HepG2 (cell line): ENCODE data around the gene UPB1. TPM values are rescaled to one million over a fixed set of nuclear protein-coding genes. Genes with fewer than 3 reads are reported as not detected.
A peak's percentile ranks its signal among the peaks of the same experiment; 100 is the strongest.

Experiments used
- CEBPG ChIP-seq: IDR thresholded peaks from 2 replicates; pipeline ENCODE4 v1.6.1; 2016
- CHD4 ChIP-seq: fragments of 200-600 bp; sonication (generic); IDR thresholded peaks from 2 replicates; pipeline ENCODE4 v1.7.0; 2017; ENCODE audit warnings: mild to moderate bottlenecking, low read length, borderline replicate concordance
- DPF2 ChIP-seq: sonication (generic); formaldehyde crosslinking; IDR thresholded peaks from 2 replicates; pipeline ENCODE4 v1.4.0; 2020; ENCODE audit warnings: mild to moderate bottlenecking, low read depth, missing genetic modification reagents, borderline replicate concordance
- FOXC1 ChIP-seq: sonication (generic); formaldehyde crosslinking; IDR thresholded peaks from 2 replicates; pipeline ENCODE4 v1.8.0; 2022; ENCODE audit warnings: mild to moderate bottlenecking, missing genetic modification reagents, borderline replicate concordance
- PCBP1 ChIP-seq: fragments of 200-400 bp; formaldehyde crosslinking; IDR thresholded peaks from 2 replicates; pipeline ENCODE4 v1.6.1; 2017; ENCODE audit warnings: mild to moderate bottlenecking, low read depth, low read length, borderline replicate concordance
- RBFOX2 ChIP-seq: fragments of 200-400 bp; formaldehyde crosslinking; IDR thresholded peaks from 2 replicates; pipeline ENCODE4 v1.6.1; 2017; ENCODE audit warnings: low read depth, mild to moderate bottlenecking, low read length
- THYN1 ChIP-seq: sonication (generic); formaldehyde crosslinking; IDR thresholded peaks from 2 replicates; pipeline ENCODE4 v1.8.1; 2023; ENCODE audit warnings: low read depth, mild to moderate bottlenecking, moderate library complexity, missing genetic modification reagents, borderline replicate concordance
- ZBTB7B ChIP-seq: sonication (generic); formaldehyde crosslinking; IDR thresholded peaks from 2 replicates; pipeline ENCODE4 v1.4.0; 2020; ENCODE audit warnings: missing genetic modification reagents
- ZNF12 ChIP-seq: sonication (generic); formaldehyde crosslinking; IDR thresholded peaks from 2 replicates; pipeline ENCODE4 v1.5.0; 2020; ENCODE audit warnings: missing genetic modification reagents
- ZNF235 ChIP-seq: sonication (generic); formaldehyde crosslinking; IDR thresholded peaks from 2 replicates; pipeline ENCODE4 v1.8.1; 2023; ENCODE audit warnings: mild to moderate bottlenecking, missing genetic modification reagents, borderline replicate concordance
- ZNF335 ChIP-seq: sonication (generic); formaldehyde crosslinking; IDR thresholded peaks from 2 replicates; pipeline ENCODE4 v1.4.0; 2020; ENCODE audit warnings: missing genetic modification reagents
- ZNF33B ChIP-seq: sonication (generic); formaldehyde crosslinking; IDR thresholded peaks from 2 replicates; pipeline ENCODE4 v1.5.1; 2020; ENCODE audit warnings: mild to moderate bottlenecking, missing genetic modification reagents
- ZNF530 ChIP-seq: sonication (generic); formaldehyde crosslinking; IDR thresholded peaks from 2 replicates; pipeline ENCODE4 v1.5.0; 2020; ENCODE audit warnings: low read depth, mild to moderate bottlenecking, missing genetic modification reagents
- ZNF546 ChIP-seq: sonication (generic); formaldehyde crosslinking; conservative IDR thresholded peaks from 2 replicates; pipeline ENCODE4 v1.8.1; 2023; ENCODE audit warnings: mild to moderate bottlenecking, missing genetic modification reagents
- ZNF660 ChIP-seq: sonication (generic); formaldehyde crosslinking; IDR thresholded peaks from 2 replicates; pipeline ENCODE4 v1.5.1; 2020; ENCODE audit warnings: mild to moderate bottlenecking, low read depth, missing genetic modification reagents, borderline replicate concordance
- ZNF749 ChIP-seq: sonication (generic); formaldehyde crosslinking; IDR thresholded peaks from 2 replicates; pipeline ENCODE4 v1.8.0; 2022; ENCODE audit warnings: mild to moderate bottlenecking, missing genetic modification reagents, moderate library complexity, borderline replicate concordance
- ZSCAN9 ChIP-seq: IDR thresholded peaks from 2 replicates; pipeline ENCODE4 v1.6.1; 2016; ENCODE audit warnings: borderline replicate concordance
- polyA plus RNA-seq, 8 experiments: library from polyadenylated mRNA; depleted of rRNA in 3 of 8; stranded (reverse) in 7 of 8; unstranded in 1 of 8; fragments of >200 nt; fragmentation: Illumina TruSeq in 4 of 8; extraction: Trizol in 4 of 8; gene quantifications; 2 replicates each; pipeline versions ENCODE4 v1.2.1 to v1.2.3, GENCODE V29; 2011 to 2016; ENCODE audit warnings: low read depth in 4 of 8, missing spikeins in 1 of 8, mixed read lengths in 1 of 8; ENCODE audit not compliant: insufficient read depth in 1 of 8
- total RNA-seq, 5 experiments: library from RNA; depleted of rRNA; stranded (reverse); fragments of >200 nt; fragmentation: Illumina TruSeq; extraction: Trizol; gene quantifications; 2 replicates each; pipeline ENCODE4 v1.2.3, GENCODE V29; 2016; ENCODE audit warnings: low read depth in 1 of 5
- TF ChIP-seq, protein P1 (sequence below): sonication (generic); formaldehyde crosslinking; conservative IDR thresholded peaks from 2 replicates; pipeline ENCODE4 v1.8.0; 2022; ENCODE audit warnings: low read depth, missing genetic modification reagents
- TF ChIP-seq, protein P2 (sequence below): sonication (generic); formaldehyde crosslinking; IDR thresholded peaks from 2 replicates; pipeline ENCODE4; 2020; ENCODE audit warnings: missing genetic modification reagents, mild to moderate bottlenecking, borderline replicate concordance
- TF ChIP-seq, protein P3 (sequence below): sonication (generic); formaldehyde crosslinking; IDR thresholded peaks from 2 replicates; pipeline ENCODE4 v1.4.0; 2020; ENCODE audit warnings: missing genetic modification reagents

UPB1 gene
- total and polyA plus RNA-seq, 2 of the 13 experiments (the other 11 are each of a cell fraction or from before 2014, with no cell fraction given) = 0.38 to 1.2 TPM

DNA sequence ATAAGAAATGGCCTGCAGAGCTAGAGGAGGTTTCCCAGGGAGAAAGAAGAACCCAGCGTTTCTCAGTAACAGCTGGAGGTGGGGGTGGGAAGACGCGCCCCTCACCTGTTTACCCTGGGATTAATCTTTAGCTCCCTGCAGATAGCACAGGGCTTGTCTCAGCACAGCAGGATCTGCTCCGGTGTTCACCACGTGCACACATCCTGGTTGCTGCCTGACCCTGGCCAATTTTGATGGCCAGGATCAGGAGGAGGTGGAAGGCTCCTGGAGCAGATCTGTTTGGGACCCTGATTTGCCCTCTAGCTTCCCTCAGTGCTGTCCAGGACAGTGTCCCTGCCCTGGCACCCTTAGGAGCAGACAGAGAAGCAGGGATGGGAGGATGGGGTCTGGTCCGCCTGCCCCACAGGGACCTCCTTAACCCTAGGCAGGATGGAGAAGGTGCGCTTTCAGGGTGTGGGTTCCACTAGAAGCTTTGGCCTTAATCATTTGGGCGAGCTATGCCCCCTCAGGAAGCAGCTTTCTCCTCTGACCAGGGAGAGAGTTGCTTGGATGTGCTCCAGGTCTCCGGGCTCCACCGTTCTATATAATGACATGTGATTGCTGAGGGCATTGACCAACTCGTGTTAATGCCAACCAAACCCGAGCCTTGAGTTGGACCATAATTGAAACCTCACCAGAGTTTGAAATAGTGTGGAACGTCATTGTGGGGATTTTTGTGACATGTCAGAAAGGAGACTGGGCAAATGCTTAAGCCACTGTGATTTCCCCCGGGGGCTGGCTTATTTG is 19.3 kb downstream of the UPB1 start (continued):
- TF ChIP-seq ZNF12 (CRISPR knock-in tag) (peak; percentile 85; the same call in 1 of the 2 replicates), CEBPG (CRISPR knock-in tag) (peak; percentile 60), PCBP1 (no peak), THYN1 (CRISPR knock-in tag) (no peak), ZNF235 (peak; percentile 93), CHD4 (no peak), ZNF660 (CRISPR knock-in tag) (peak; percentile 79; the same call in 1 of the 2 replicates), ZSCAN9 (CRISPR knock-in tag) (peak; percentile 99), ZNF546 (peak; percentile 97), ZNF33B (CRISPR knock-in tag) (peak; percentile 91; the same call in 1 of the 2 replicates), ZBTB7B (peak; percentile 77; the same call in 1 of the 2 replicates), RBFOX2 (no peak), ZNF749 (CRISPR knock-in tag) (peak; percentile 96), FOXC1 (CRISPR knock-in tag) (no peak; the same call in 1 of the 2 replicates), DPF2 (CRISPR knock-in tag) (peak; percentile 89; the same call in 1 of the 2 replicates), ZNF335 (0 out of 2 replicates have a peak, but pooled peaks have one; percentile 67), ZNF530 (CRISPR knock-in tag) (no peak)
- TF ChIP-seq, protein P1, sequence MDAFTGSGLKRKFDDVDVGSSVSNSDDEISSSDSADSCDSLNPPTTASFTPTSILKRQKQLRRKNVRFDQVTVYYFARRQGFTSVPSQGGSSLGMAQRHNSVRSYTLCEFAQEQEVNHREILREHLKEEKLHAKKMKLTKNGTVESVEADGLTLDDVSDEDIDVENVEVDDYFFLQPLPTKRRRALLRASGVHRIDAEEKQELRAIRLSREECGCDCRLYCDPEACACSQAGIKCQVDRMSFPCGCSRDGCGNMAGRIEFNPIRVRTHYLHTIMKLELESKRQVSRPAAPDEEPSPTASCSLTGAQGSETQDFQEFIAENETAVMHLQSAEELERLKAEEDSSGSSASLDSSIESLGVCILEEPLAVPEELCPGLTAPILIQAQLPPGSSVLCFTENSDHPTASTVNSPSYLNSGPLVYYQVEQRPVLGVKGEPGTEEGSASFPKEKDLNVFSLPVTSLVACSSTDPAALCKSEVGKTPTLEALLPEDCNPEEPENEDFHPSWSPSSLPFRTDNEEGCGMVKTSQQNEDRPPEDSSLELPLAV (CRISPR knock-in tag) = no peak
- TF ChIP-seq, protein P2, sequence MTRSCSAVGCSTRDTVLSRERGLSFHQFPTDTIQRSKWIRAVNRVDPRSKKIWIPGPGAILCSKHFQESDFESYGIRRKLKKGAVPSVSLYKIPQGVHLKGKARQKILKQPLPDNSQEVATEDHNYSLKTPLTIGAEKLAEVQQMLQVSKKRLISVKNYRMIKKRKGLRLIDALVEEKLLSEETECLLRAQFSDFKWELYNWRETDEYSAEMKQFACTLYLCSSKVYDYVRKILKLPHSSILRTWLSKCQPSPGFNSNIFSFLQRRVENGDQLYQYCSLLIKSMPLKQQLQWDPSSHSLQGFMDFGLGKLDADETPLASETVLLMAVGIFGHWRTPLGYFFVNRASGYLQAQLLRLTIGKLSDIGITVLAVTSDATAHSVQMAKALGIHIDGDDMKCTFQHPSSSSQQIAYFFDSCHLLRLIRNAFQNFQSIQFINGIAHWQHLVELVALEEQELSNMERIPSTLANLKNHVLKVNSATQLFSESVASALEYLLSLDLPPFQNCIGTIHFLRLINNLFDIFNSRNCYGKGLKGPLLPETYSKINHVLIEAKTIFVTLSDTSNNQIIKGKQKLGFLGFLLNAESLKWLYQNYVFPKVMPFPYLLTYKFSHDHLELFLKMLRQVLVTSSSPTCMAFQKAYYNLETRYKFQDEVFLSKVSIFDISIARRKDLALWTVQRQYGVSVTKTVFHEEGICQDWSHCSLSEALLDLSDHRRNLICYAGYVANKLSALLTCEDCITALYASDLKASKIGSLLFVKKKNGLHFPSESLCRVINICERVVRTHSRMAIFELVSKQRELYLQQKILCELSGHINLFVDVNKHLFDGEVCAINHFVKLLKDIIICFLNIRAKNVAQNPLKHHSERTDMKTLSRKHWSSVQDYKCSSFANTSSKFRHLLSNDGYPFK (CRISPR knock-in tag) = peak; percentile 89
- TF ChIP-seq, protein P3, sequence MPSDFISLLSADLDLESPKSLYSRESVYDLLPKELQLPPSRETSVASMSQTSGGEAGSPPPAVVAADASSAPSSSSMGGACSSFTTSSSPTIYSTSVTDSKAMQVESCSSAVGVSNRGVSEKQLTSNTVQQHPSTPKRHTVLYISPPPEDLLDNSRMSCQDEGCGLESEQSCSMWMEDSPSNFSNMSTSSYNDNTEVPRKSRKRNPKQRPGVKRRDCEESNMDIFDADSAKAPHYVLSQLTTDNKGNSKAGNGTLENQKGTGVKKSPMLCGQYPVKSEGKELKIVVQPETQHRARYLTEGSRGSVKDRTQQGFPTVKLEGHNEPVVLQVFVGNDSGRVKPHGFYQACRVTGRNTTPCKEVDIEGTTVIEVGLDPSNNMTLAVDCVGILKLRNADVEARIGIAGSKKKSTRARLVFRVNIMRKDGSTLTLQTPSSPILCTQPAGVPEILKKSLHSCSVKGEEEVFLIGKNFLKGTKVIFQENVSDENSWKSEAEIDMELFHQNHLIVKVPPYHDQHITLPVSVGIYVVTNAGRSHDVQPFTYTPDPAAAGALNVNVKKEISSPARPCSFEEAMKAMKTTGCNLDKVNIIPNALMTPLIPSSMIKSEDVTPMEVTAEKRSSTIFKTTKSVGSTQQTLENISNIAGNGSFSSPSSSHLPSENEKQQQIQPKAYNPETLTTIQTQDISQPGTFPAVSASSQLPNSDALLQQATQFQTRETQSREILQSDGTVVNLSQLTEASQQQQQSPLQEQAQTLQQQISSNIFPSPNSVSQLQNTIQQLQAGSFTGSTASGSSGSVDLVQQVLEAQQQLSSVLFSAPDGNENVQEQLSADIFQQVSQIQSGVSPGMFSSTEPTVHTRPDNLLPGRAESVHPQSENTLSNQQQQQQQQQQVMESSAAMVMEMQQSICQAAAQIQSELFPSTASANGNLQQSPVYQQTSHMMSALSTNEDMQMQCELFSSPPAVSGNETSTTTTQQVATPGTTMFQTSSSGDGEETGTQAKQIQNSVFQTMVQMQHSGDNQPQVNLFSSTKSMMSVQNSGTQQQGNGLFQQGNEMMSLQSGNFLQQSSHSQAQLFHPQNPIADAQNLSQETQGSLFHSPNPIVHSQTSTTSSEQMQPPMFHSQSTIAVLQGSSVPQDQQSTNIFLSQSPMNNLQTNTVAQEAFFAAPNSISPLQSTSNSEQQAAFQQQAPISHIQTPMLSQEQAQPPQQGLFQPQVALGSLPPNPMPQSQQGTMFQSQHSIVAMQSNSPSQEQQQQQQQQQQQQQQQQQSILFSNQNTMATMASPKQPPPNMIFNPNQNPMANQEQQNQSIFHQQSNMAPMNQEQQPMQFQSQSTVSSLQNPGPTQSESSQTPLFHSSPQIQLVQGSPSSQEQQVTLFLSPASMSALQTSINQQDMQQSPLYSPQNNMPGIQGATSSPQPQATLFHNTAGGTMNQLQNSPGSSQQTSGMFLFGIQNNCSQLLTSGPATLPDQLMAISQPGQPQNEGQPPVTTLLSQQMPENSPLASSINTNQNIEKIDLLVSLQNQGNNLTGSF (CRISPR knock-in tag) = peak; percentile 96
